Chondrocyte (in vitro differentiated cells): ENCODE measurements around the gene KLF12. TPM values are rescaled to one million over a fixed set of nuclear protein-coding genes. Genes with fewer than 3 reads are reported as not detected.

Experiments
- DNase-seq: peaks from one replicate; pipeline ENCODE4 v3.0.0; 2021; ENCODE audit warnings: mixed read lengths, low spot score
- H3K27ac Mint-ChIP-seq: one replicate; pipeline ENCODE4 v1.8.0; 2021; ENCODE audit warnings: mild to moderate bottlenecking, moderate library complexity, mixed read lengths; ENCODE audit not compliant: unreplicated experiment
- H3K27me3 Mint-ChIP-seq: 2 replicates; pipeline ENCODE4 v1.8.0; 2021; ENCODE audit warnings: low read depth, mixed read lengths
- H3K36me3 Mint-ChIP-seq: 2 replicates; pipeline ENCODE4 v1.8.0; 2021; ENCODE audit warnings: low read depth, mixed read lengths
- H3K4me1 Mint-ChIP-seq: 2 replicates; pipeline ENCODE4 v1.8.0; 2021; ENCODE audit warnings: low read depth, mild to moderate bottlenecking, mixed read lengths
- H3K4me3 Mint-ChIP-seq: one replicate; pipeline ENCODE4 v1.8.0; 2021; ENCODE audit warnings: mild to moderate bottlenecking, moderate library complexity, mixed read lengths; ENCODE audit not compliant: unreplicated experiment
- H3K9me3 Mint-ChIP-seq: 2 replicates; pipeline ENCODE4 v1.8.0; 2021; ENCODE audit warnings: low read depth, mixed read lengths
- total RNA-seq: library from RNA; stranded (reverse); gene quantifications from 3 replicates; pipeline ENCODE4 v1.2.1, GENCODE V29; 2021
- TF ChIP-seq, protein P1 (sequence below): fragments of 200-600 bp; sonication (generic); IDR thresholded peaks from 2 replicates; pipeline ENCODE4 v1.5.0; 2021; ENCODE audit warnings: antibody characterized with exemption, mild to moderate bottlenecking, moderate library complexity

Gene KLF12
- total RNA-seq, 1 donor from 2014 or later, result 29.0 TPM

DNA sequence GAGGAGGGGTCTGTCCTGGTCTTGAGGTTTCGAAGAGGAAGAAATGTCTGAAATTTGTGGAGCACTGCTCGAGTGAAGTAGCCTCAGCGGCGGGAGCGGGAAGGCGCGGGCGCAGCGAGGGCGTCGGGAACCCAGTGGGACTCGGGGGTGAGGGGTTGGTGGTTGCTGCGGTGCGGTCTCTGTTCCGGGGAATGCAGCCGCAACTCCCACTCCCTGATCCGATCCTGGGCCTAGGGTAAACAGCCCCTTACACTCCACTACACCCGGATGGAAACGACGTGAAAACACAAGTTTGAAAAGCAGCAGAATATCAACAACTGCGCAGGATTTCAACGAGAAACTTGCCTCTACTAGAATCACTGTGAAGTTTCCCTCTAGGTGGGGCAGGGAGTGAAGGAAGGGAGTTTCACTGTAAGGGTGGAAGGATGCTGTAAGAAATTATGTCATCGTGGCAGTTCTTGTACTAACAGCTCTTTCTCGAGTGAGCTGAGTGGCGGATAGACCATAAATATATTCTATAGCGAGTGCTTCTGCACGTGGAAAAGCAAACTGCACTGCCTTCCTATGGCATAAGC, 2.0 kb upstream of the KLF12 start:
- TF ChIP-seq, protein P1, sequence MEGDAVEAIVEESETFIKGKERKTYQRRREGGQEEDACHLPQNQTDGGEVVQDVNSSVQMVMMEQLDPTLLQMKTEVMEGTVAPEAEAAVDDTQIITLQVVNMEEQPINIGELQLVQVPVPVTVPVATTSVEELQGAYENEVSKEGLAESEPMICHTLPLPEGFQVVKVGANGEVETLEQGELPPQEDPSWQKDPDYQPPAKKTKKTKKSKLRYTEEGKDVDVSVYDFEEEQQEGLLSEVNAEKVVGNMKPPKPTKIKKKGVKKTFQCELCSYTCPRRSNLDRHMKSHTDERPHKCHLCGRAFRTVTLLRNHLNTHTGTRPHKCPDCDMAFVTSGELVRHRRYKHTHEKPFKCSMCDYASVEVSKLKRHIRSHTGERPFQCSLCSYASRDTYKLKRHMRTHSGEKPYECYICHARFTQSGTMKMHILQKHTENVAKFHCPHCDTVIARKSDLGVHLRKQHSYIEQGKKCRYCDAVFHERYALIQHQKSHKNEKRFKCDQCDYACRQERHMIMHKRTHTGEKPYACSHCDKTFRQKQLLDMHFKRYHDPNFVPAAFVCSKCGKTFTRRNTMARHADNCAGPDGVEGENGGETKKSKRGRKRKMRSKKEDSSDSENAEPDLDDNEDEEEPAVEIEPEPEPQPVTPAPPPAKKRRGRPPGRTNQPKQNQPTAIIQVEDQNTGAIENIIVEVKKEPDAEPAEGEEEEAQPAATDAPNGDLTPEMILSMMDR, result peak; percentile 65
- no peaks in the 10 kb centered on the region for H3K27me3 Mint-ChIP-seq
- peak; percentile 79 for DNase-seq
- no peaks in the 10 kb centered on the region for H3K9me3 Mint-ChIP-seq
- no peak overlapping the region for H3K4me3 Mint-ChIP-seq
- H3K36me3 Mint-ChIP-seq, result no peaks in the 10 kb centered on the region
- peaks cover 11% of the 10 kb centered on the region for H3K4me1 Mint-ChIP-seq
- no peak overlapping the region for H3K27ac Mint-ChIP-seq

DNA sequence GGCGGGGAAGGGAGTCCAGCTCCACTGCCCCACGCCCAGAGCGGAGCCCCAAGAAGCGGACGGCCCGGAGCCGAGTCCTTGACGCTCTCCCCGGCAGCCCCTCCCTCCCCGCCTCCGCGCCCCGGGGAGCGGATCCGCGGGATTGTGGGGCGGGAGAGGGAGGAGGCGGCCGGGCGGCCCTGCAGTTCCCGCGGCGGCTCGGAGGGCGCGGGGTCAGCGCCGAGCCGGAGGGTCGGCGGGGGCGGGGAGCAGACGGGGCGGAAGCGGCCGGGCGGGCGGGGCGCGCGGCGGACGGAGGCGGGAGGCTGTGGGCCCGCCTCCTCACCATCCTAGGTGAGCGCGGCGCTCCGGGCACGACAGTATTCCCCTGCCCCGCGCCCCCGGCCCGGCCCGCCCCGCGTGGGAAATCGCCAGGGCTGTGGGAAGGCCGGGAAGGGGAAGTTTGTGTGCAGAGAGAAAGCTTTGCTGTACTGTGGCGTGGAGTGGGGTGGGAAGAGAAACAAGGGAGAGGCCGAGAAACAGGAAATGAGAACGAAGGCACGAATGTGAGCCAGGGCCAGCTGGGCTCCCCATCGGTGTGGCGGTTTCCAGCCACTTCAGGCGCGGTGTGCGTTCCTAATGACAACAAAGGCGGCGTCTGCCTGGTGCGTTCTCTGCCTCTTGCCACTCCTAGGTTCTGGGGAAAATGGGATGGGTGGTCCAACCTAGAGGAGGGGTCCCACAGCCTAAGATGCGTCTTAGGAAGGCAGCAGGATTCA, 1.3 kb upstream of the KLF12 start:
- no peak overlapping the region for H3K4me3 Mint-ChIP-seq

DNA sequence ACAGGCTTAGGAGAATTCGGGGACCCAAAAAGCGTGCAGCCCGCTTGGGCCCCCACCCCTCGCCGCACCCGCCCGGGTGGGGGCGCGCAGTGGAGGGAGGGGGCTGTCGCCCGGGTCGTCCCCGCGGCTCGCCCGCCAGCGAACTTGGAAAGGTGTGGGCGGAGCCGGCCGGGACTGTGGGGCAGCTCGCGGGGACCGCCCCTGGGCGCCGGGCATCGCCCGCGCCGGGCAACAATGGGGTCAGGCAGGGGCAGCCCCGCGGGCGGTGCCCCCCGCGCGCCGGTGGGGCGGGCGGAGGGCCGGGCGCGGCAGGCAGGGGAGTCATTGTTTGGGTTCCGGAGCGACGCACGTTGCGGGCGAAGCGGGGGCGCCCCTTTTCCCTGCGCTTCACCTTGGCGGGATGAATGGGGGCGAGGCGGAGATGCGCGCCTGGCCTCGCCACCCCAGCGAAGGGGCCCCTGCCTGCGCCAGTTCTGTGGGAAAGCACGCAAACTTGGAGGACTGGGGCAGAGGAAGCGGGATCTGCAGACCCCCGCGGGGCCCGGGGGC, 647 bp upstream of the KLF12 start:
- DNase-seq, result peak; percentile 93
- Mint-ChIP-seq H3K27ac (peak overlapping the region; percentile 64), H3K4me1 (peaks cover 20% of the 10 kb centered on the region)

More for the DNA sequence above, 1.3 kb upstream of the KLF12 start:
- TF ChIP-seq, protein P1, result no peak
- Mint-ChIP-seq H3K27ac (no peak overlapping the region), H3K36me3 (no peaks in the 10 kb centered on the region), H3K9me3 (no peaks in the 10 kb centered on the region), H3K27me3 (no peaks in the 10 kb centered on the region), H3K4me1 (peaks cover 17% of the 10 kb centered on the region)
- DNase-seq, result peak; percentile 77

DNA sequence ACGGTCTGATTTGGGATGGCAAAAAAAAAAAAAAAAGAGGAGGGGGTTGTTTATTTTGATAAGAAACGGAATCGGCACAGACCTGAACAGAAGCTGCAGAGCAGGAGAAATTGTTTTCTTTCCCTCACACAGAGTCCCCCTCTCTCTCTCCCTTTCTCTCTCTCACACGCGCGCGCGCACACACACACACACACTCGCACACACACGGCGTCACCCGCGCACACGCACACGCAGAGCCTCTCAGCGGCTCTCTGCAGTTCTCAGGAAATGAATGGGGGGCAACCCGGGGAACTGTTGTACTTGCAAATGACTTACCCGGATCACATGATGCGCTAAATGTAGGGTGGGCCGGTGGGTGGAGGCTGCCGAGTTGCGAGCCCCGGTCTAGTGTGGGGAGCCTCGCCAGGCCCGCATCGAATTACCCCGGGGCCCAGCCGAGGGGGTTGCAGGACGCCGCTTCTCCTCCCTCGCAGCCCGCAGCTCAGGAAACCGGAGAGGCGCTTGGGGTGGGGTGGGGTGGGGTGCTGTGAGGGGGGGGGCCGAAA, 475 bp downstream of the KLF12 start:
- DNase-seq, result peak; percentile 95
- H3K27ac Mint-ChIP-seq, result peak overlapping the region; percentile 99
- H3K36me3 Mint-ChIP-seq, result no peaks in the 10 kb centered on the region
- H3K9me3 Mint-ChIP-seq, result no peaks in the 10 kb centered on the region
- H3K27me3 Mint-ChIP-seq, result no peaks in the 10 kb centered on the region
- TF ChIP-seq, protein P1, result no peak
- H3K4me1 Mint-ChIP-seq, result peaks cover 30% of the 10 kb centered on the region
- peak overlapping the region; percentile 95 for H3K4me3 Mint-ChIP-seq

More for the DNA sequence above, 647 bp upstream of the KLF12 start:
- TF ChIP-seq, protein P1, result no peak
- Mint-ChIP-seq H3K36me3 (no peaks in the 10 kb centered on the region), H3K27me3 (no peaks in the 10 kb centered on the region), H3K4me3 (peak overlapping the region; percentile 74), H3K9me3 (no peaks in the 10 kb centered on the region)
